GM10266 (cell line): ENCODE results near the gene POGZ.

Experiments
- DNase-seq: peaks from one replicate; pipeline ENCODE4 v3.0.0; 2012; ENCODE audit errors: extremely low spot score
- CTCF ChIP-seq: IDR thresholded peaks from 2 replicates; pipeline ENCODE4 v1.5.1; 2012; ENCODE audit warnings: mild to moderate bottlenecking, low read depth; ENCODE audit not compliant: control insufficient read depth, insufficient read depth; ENCODE audit errors: missing control alignments

The POGZ gene

GRCh38 chr1:151364996-151365395, 94.3 kb downstream of the POGZ start:
- TF ChIP-seq CTCF = no peak
- no peak for DNase-seq

GRCh38 chr1:151362308-151363155, 96.8 kb downstream of the POGZ start:
- DNase-seq = no peak
- no peak for TF ChIP-seq CTCF

- no peak for TF ChIP-seq CTCF
- no peak for DNase-seq
Measured at GRCh38 chr1:151361883-151362282, 97.4 kb downstream of the POGZ start.

GRCh38 chr1:151356696-151357095, 102.6 kb downstream of the POGZ start:
- no peak for DNase-seq
- no peak for TF ChIP-seq CTCF
